ENCODE measurements around the gene CHI3L1.
"Not testable (repeated sequence)": the region's sequence is repeated elsewhere in the genome, so short reads cannot be mapped to it uniquely, and the experiment has no call there.

Gene CHI3L1

DNA sequence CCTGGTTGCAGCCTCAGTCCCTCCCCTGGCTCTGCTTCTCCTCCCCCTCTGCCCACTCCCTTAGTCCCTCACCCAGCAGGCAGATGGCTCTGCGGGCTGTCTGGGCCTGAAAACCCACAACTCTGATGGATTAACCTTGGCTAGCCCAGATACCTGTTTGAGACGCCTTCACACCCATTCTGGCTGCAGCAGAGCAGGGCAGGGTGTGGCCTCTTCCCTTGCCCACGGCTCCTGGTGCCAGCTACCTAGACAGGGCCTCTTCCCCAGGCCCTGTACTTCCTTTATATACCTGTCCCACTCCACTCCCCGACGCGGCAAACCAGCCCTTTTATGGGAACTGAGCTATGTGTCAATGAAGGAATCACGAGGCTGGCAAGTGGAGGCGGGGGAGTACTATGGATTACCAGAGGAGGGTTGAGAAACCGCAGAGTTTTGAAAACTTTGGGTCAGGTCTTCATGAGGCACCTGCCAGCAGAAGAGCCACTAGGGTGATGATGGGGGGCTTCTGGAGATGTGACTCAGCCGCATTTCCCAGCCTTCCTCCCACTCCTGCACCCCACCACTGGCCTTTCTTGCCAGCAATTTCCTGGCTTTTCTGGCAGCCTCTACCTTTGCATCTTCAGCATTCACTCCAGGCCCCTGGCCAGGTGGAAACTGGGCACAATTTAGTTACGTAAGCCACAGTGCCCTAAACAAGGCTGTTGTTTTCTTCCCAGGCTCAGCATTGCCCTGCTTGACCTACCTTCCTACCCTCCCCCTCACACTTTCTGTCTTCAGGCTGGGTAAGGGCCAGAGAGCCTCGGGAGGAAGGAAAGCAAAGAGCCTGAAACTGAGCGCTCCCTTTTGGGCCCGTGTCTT is at the start of gene CHI3L1:
TSS of gene CHI3L1 (minus strand) at position 259 of the 858 bp plus-strand sequence. CDS start at position 178, 81 bp downstream.
- peak; percentile 51 for DNase-seq

GRCh38 chr1:203234901-203235300 is 48.4 kb upstream of the CHI3L1 start:
- not testable (repeated sequence) for DNase-seq

DNA sequence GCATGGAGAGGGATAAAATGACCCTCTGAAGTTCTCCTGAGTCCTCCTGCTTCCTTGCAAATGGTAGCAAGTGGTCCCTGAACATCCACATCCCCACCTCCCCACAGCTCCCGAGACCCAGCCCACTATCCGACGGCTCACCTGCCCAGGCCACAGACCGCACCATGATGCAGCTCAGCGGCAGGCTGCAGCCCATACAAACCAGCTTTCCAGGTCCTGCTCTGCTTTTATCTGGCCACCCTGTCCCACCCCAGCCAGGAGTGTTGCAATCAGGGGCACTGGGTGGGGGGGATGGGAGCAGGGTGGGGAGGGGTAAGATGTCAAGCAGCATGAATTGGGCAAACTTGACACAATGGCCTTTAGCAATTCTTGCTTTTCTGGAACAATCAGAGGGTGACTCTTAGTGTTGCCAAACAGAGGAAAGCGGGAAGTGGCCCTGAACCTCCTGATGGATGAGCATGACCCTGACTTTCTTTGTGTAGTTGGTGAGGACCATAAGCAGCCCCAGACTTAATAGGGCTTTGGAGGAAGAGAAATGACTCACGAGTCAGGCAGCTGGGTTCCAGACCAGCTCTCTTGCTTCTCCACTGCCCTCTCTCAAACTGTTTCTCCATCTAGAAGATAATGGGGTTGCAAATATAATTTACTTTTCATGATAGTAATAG is 43.1 kb upstream of the CHI3L1 start, which contains the start of gene CHIT1:
TSS of gene CHIT1 (minus strand) at position 203 of the 665 bp plus-strand sequence. CDS start at position 166, 37 bp downstream.
- no peak for DNase-seq

DNA sequence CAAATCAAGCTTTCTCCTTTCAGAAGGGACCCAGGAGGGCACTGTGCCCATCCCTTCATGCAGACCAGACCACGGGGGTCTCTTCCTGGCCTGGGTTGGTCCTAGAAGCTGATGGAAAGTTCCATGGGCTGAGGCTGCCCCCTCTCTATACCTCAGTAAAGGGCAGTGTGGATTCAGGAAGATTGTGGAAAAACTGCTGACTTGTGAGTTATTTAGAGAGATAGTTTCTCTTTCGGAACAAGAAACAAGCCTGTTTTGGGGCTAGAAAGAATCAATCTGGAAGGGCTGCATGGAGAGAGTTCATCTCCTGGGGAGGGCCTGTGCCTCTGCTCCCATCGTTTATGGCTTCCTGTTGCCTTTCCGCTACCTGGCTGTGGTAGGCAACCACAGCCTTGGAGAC is 42.2 kb upstream of the CHI3L1 start:
- DNase-seq: no peak

DNA sequence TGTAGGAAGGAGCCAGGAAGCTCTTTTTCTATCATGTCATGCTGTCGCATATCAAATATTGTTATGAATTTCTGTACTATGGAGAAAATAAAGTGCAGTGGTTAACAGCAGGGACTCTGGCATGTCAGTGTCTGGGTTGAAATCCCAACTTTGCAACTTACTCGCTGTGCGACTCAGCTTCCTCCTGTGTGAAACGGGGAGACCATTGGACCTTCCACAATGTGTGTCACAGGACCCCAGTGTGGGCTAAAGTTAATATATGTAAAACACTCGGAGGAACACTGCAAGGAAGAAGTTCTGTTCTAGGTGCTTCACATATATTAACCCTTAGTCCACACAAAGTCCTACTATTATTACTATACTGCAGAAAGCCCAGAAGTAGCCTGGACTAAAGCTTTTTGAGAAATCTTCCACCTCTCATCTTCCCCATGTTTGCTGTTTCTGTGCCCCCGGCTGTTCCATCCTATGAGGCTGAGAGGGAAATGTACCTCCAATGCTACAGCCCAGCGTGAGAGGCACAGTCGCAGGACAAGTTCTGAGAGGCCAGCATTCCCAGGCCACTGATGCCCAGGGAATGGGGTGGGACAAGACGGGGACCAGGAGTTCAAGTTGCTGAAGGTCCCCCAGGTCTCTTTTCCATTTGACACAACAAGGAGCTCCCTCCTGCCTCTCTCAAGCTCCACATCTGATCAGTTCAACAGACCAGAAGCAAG is 41.0 kb upstream of the CHI3L1 start:
- no peak for DNase-seq

DNA sequence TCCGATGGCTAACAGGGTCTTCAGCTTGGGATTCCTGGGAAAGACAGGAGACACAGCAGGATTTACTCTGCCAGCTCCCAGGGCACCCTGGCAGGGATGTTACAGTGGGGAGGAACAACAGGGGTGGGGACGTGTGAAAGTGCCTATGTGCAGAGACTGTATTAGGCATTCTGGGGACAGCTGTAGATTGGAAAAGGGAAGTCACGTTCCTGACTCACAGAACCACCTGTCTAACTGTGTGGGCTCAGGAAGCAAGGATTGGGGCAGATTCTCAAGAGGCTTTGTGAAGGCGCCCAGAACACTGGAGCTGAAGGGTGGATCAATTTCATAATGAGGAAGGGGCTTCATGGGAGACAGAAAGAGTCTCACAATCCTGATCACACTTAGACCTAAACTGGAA is 38.6 kb upstream of the CHI3L1 start:
- no peak for DNase-seq

GRCh38 chr1:203223012-203223775 is 36.7 kb upstream of the CHI3L1 start:
- DNase-seq: no peak

GRCh38 chr1:203219934-203220333 is 33.4 kb upstream of the CHI3L1 start:
- DNase-seq: no peak

GRCh38 chr1:203219171-203219570 is 32.7 kb upstream of the CHI3L1 start:
- no peak for DNase-seq

DNA sequence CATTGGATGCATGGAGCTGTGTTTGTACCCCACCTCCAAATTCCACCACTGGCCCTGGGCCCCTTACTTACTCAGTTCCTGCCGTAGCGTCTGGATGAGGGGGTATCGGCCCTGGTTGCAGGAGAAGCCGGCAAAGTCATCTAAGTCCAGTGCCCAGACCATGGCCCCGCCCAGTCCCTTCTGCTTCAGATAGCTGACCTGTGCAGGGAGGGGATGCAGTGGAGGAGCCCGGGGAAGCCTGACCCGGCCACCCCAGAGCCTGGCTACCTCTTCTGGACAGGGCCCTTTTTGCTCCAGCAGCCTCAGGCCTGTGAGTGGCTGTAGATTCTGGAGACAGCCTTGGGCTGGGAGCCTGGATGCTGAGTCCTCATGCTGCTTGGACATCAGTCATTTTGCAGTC is 31.2 kb upstream of the CHI3L1 start:
- no peak for DNase-seq

DNA sequence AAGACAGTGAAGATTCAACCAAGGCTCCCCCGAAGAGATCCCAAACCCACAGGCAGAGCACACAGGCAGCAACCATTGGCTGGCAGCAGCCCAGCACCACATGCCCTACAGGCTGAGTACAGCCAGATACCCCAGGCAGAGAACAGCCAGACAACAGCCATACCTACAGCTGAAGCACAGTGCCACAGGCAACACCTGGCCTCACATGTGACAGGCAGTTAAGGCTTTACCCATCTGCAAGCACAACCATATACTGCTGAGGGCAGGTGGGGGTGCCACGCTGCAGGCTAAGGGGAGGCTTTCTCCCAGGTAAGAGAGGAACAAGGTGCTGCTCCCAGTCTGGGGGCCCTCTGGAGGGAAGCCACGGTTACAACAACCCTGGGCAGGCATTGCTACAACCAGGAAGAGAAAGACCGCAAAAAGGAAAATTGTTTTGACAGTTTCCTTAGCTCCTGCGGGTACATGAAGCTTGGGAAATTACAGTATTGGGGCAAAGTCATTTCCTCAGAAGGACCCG is 30.7 kb upstream of the CHI3L1 start:
- DNase-seq: no peak

- DNase-seq: peak; percentile 88
These were observed 30.0 kb upstream of the CHI3L1 start for GRCh38 chr1:203216274-203217138.

DNA sequence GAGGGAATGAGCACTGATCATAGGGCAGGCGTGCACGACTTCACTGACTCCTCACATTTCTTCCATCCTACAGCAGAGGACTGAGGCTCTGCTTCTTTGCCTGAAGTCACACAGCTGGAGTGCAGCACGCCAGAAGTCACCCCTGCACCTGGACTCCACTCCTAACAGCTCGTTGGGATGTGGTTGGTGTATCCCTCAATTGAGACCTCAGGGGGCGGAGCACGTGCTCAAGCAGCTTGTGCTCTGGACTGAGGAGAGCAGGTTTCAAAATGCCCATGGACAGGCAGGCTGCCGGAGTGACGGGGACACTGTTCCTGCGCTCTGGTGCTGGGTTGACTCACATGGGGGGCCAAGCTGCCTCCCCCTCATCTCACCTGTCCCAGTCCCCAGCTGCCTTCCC is 29.1 kb upstream of the CHI3L1 start:
- no peak for DNase-seq

DNA sequence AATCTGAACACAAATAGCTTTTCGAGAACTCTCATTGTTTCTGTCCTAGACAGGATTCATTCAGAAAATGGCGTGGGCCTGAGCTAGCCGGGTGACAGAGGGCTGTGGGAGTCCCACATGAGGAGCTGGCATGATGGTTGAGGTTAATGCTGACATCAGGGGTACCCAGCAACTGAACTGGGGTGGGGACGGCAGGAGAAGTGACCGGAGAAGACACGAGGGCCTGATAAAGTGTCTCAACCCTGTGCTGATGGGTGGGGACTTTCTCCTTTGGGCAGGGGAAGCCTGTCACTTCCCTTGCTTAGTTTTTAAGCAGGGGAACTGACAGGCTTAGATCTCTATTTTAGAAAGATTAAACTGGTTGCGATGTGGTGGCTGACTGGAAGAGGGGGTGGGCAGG is 28.4 kb upstream of the CHI3L1 start:
- no peak for DNase-seq

- DNase-seq: no peak
These were observed 26.6 kb upstream of the CHI3L1 start for GRCh38 chr1:203213126-203213525.

DNA sequence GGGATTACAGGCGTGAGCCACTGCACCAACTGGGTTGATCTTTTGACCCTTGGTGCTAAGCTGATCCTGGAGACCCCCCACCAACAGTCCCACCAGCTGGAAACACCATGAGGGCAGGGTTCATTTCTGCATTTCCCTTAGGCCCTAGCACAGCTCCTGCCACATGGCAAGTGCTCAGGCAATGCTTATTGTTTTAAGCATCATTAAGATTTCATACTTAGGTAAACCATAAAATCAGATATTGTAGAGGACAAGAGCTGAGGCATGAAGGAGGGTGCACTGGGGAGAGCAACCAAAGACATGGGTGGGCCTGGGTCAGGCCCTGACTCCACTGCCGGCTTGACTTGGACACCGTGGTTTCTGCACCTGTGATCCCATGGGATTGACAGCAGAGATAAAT is 25.3 kb upstream of the CHI3L1 start:
- DNase-seq: no peak

DNA sequence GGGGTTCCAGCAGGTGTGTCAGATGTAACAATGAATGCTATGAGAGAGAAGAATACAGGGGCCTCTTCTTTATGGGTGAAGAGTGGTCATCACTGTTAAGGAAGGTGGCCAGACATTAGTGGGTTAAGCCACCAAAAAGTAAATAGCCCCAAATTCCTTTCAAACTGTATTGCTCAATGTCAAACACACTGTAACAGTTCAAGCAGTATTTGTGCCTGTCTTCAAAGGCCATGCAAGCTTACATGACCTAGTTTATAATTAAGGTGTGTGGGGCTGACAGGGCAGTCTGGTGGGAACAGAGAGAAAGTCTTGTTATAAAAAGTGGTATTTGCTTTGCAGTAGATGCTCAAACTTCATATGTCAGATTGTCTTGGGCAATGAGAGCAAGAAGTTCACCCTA is 24.5 kb upstream of the CHI3L1 start:
- no peak for DNase-seq

GRCh38 chr1:203210350-203210749 is 23.8 kb upstream of the CHI3L1 start:
- DNase-seq: no peak

GRCh38 chr1:203208181-203208580 is 21.7 kb upstream of the CHI3L1 start:
- DNase-seq: no peak

DNA sequence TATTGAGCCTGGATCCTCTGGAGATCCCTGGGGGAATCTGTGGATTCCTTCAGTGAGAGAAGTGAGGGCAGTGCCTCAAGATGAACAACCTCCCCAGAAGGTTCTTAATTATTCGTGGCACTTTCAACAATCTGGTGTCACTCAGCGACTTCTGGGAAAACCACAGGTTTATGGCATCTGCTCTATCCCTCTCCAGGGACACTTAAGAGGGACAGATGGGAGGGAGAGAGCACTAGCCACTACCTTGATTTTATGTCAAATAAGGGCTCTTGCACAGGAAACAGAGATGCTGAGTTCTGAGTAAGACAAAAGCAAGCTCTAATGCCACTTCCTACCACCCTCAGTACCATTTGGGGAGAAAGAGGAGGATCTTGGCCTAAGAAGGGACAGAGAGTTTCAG is 21.2 kb upstream of the CHI3L1 start:
- DNase-seq: no peak

DNA sequence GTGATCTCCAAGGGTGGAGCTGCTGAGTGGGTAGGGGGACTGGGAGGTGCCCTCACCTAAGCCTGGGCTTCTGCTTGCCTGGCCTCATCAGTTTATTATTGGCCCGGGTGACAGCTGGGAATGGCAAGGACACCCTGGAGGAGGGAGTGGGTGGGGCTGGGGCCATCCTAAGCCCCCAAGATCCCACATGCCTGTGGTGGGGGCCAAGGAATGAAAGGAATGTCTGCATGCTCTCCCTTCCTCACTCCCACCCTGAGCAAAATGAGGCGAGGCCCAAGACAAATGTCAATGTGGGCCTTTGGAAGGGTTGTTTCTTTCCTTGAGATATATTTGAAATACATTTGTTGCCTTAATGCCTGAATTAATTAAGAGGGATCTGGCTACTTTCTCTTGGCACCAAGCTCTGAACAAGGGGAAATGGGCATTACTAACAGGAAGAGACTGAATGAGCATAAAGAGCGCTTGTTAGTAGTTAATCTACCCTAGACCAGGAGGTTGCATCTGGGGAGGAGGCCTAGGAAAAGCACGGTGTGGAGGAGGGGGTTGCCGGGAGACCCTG is 19.7 kb upstream of the CHI3L1 start:
- DNase-seq: no peak

All from midbrain (tissue), 1 donor.